Neural crest cell (in vitro differentiated cells): ENCODE results near the gene ELAVL4. TPM values are rescaled to one million over a fixed set of nuclear protein-coding genes. Genes with fewer than 3 reads are reported as not detected.

Experiments
- DNase-seq: peaks from one replicate; pipeline ENCODE4 v3.0.0; 2021; ENCODE audit warnings: low read depth, mixed read lengths, low spot score
- H3K27ac Mint-ChIP-seq: one replicate; pipeline ENCODE4 v1.8.0; 2021; ENCODE audit warnings: mild to moderate bottlenecking, mixed read lengths; ENCODE audit not compliant: unreplicated experiment
- H3K27me3 Mint-ChIP-seq: 2 replicates; pipeline ENCODE4 v1.8.0; 2021; ENCODE audit warnings: low read depth, mild to moderate bottlenecking, mixed read lengths
- H3K36me3 Mint-ChIP-seq: 2 replicates; pipeline ENCODE4 v1.8.0; 2021; ENCODE audit warnings: low read depth, mild to moderate bottlenecking, mixed read lengths
- H3K4me1 Mint-ChIP-seq: 2 replicates; pipeline ENCODE4 v1.8.0; 2021; ENCODE audit warnings: mixed read lengths
- H3K4me3 Mint-ChIP-seq: one replicate; pipeline ENCODE4 v1.8.0; 2021; ENCODE audit warnings: mild to moderate bottlenecking, mixed read lengths
- H3K9me3 Mint-ChIP-seq: 2 replicates; pipeline ENCODE4 v1.8.0; 2021; ENCODE audit warnings: mixed read lengths
- CTCF ChIP-seq: fragments of 200-600 bp; sonication (generic); conservative IDR thresholded peaks from 2 replicates; pipeline ENCODE4 v1.5.0; 2021; ENCODE audit warnings: antibody characterized with exemption, mild to moderate bottlenecking
- total RNA-seq: library from RNA; stranded (reverse); gene quantifications from 2 replicates; pipeline ENCODE4 v1.2.1, GENCODE V29; 2021

ELAVL4 gene
- total RNA-seq, 1 donor from 2014 or later = 0.77 TPM

GRCh38 chr1:50177994-50178393, 69.3 kb downstream of the ELAVL4 start:
- TF ChIP-seq CTCF = no peak
- Mint-ChIP-seq H3K4me1 (no peaks in the 10 kb centered on the region), H3K9me3 (peaks cover 11% of the 10 kb centered on the region), H3K27me3 (no peaks in the 10 kb centered on the region), H3K36me3 (peaks cover 7% of the 10 kb centered on the region), H3K4me3 (no peak overlapping the region), H3K27ac (no peak overlapping the region)
- DNase-seq = no peak

- H3K9me3 Mint-ChIP-seq = peaks cover 10% of the 10 kb centered on the region
- H3K27ac Mint-ChIP-seq = no peak overlapping the region
- H3K36me3 Mint-ChIP-seq = peaks cover 7% of the 10 kb centered on the region
- no peaks in the 10 kb centered on the region for H3K27me3 Mint-ChIP-seq
- no peak for DNase-seq
- TF ChIP-seq CTCF = no peak
- H3K4me3 Mint-ChIP-seq = no peak overlapping the region
- H3K4me1 Mint-ChIP-seq = no peaks in the 10 kb centered on the region
Measured at GRCh38 chr1:50179639-50180038, 70.9 kb downstream of the ELAVL4 start.

- Mint-ChIP-seq H3K9me3 (peaks cover 11% of the 10 kb centered on the region), H3K36me3 (peaks cover 7% of the 10 kb centered on the region), H3K4me1 (no peaks in the 10 kb centered on the region), H3K27ac (no peak overlapping the region), H3K4me3 (no peak overlapping the region), H3K27me3 (no peaks in the 10 kb centered on the region)
- DNase-seq = no peak
- TF ChIP-seq CTCF = no peak
Measured at GRCh38 chr1:50180367-50180766, 71.6 kb downstream of the ELAVL4 start.

GRCh38 chr1:50181027-50181663, 72.4 kb downstream of the ELAVL4 start:
- Mint-ChIP-seq H3K4me3 (no peak overlapping the region), H3K4me1 (no peaks in the 10 kb centered on the region), H3K36me3 (peaks cover 7% of the 10 kb centered on the region), H3K27ac (no peak overlapping the region), H3K9me3 (peaks cover 16% of the 10 kb centered on the region), H3K27me3 (no peaks in the 10 kb centered on the region)
- DNase-seq = no peak
- no peak for TF ChIP-seq CTCF

- Mint-ChIP-seq H3K4me1 (no peaks in the 10 kb centered on the region), H3K36me3 (peaks cover 2% of the 10 kb centered on the region)
- TF ChIP-seq CTCF = no peak
Measured at GRCh38 chr1:50183378-50184133, 74.8 kb downstream of the ELAVL4 start.

More at GRCh38 chr1:50183378-50184133, 74.8 kb downstream of the ELAVL4 start:
- Mint-ChIP-seq H3K9me3 (peaks cover 18% of the 10 kb centered on the region), H3K4me3 (no peak overlapping the region), H3K27ac (no peak overlapping the region), H3K27me3 (no peaks in the 10 kb centered on the region)
- no peak for DNase-seq
